Stromal cell of bone marrow (primary cell): ENCODE measurements around the gene CYTIP.
"Not testable (repeated sequence)": the region's sequence is repeated elsewhere in the genome, so short reads cannot be mapped to it uniquely, and the experiment has no call there.

Experiments
- DNase-seq: peaks from one replicate; pipeline ENCODE4 v3.0.0-alpha.2; 2012; ENCODE audit warnings: low read depth

CYTIP gene

DNA sequence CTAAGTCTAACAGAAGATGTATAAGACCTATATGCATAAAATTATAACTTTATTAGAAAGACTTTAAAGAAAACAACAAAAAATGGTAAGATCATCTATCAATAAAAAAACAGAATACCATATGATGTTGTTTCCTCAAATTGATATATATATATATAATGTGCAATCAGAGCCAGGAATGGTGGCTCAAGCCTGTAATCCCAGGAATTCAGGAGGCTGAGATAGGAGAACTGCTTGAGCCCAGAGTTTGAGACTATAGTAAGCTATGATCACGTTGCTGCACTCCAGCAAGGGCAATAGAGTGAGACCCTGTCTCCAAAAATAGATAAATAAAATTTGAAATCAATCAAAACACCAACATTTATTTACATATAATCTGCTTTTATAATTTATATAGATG is 19.5 kb downstream of the CYTIP start:
- DNase-seq = no peak

DNA sequence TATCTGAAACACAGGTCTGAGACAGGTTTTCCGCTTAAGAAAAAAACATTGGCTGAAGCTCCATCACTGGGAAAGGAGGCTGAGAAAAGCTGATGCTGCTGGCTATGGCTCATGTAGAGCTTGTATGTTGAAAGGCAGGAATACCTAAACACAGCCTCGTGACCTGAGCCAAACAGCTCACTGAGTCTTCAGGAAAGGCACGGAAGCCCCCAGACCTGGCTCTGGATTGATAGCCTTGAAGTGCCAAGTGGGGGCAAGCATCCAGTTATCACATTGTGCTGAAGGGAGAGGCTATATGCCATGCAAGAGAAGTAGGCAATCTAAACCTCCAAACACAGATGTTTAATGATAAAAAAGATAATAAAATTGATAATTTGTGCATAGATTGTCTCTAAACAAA is 21.9 kb downstream of the CYTIP start:
- no peak for DNase-seq

- no peak for DNase-seq
Observed at GRCh38 chr2:157421331-157421944, 22.5 kb downstream of the CYTIP start.

- peak; percentile 87 for DNase-seq
Observed at GRCh38 chr2:157420771-157421323, 23.0 kb downstream of the CYTIP start.

DNA sequence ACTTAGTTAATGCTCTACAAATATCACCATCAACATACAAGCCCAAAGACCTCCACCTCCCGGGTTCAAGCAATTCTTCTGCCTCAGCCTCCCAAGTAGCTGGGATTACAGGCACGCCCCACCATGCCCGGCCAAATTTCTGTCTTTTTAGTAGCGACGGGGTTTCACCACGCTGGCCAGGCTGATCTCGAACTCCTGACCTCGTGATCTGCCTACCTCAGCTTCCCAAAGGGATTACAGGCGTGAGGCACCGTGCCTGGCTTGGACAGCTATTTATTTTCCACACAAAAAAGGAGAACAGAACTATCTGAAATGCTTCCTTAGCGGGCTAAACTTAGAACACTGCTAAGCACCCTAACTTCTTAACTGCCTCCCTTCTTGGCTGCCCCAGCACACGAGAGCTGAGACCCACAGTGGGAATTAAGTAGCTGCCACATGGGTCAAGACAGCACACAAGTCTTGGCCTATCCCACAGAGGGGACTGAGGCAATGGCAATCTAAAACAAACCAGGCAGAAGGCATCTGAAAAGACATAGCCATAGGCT is 24.8 kb downstream of the CYTIP start:
- no peak for DNase-seq

GRCh38 chr2:157418239-157418641 is 25.6 kb downstream of the CYTIP start:
- DNase-seq = no peak

GRCh38 chr2:157415591-157416101 is 28.2 kb downstream of the CYTIP start:
- no peak for DNase-seq

DNA sequence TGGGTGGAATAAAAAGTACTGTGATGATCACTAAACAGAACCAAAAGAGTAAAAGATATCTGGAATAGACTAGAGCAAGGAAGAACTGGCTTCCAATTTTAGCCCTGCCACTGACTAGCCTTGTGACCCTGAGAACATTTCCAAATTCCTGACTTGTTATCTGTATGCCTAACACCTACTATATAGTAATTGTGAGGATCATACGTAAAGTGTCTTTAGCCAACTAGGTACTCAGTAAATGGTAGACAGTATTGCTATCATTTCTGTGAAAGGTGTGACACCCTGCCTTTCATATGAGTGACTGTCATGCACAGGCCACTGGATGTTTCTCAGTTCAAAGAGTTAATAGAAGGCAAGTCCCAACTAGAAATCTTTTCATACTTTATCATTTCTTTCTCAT is 29.8 kb downstream of the CYTIP start:
- DNase-seq = no peak

- DNase-seq = no peak
Observed at GRCh38 chr2:157413326-157414035, 30.4 kb downstream of the CYTIP start.

DNA sequence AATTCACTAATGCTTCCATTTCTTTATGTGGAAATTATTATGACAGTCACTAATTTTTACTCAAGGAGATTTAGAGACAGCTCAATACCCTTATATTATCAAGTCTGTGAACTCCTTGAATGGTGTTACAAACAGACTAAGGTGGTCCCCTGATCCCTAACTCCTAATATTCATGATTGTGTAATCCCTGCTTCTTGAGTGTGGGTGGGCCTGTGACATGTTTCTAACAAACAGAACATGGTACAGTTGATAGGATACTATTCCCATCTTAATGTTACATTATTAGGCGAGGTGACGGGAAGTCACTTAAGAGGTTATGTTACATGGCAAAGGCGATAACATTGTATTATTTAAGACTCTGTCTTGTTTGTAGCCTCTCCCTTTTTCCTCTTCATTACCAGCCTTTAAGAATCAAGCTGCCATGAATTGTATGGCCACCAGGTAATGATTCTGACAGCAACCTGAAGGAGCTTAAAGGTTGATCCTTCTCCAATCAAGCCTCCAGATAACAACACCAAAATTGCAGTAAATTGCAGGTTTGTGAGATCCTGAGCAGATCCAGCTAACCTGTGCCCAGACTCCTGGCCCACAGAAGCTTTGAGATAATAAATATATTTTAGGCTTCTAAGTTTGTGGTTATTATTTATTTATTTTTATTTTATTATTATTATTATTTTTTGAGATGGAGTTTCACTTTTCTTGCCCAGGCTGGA is 32.1 kb downstream of the CYTIP start:
- DNase-seq = no peak

DNA sequence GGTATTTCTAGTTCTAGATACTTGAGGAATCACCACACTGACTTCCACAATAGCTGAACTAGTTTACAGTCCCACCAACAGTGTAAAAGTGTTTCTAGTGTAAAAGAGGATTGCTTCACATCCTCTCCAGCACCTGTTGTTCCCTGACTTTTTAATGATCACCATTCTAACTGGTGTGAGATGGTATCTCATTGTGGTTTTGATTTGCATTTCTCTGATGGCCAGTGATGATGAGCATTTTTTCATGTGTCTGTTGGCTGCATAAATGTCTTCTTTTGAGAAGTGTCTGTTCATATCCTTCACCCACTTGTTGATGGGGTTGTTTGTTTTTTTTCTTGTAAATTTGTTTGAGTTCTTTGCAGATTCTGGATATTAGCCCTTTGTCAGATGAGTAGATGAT is 38.5 kb downstream of the CYTIP start:
- DNase-seq = not testable (repeated sequence)

DNA sequence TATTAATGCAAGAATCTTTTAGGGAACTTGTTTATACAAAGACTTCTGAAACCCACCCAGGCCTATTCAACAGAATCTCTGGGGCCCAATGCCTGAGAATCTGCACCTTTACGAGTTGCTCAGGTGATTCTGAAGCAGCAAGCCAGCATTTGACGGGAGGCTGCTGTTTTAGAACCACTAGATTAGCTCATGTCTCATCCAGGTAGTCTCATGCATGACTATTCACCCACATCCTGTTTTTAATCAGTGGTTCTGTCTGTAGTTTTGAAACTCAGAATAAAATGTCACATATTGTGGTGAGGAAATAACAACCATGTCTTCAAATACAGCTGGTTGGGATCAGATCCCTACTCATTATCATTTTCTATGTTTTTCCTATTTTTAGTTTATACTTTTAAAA is 39.5 kb downstream of the CYTIP start:
- no peak for DNase-seq

DNA sequence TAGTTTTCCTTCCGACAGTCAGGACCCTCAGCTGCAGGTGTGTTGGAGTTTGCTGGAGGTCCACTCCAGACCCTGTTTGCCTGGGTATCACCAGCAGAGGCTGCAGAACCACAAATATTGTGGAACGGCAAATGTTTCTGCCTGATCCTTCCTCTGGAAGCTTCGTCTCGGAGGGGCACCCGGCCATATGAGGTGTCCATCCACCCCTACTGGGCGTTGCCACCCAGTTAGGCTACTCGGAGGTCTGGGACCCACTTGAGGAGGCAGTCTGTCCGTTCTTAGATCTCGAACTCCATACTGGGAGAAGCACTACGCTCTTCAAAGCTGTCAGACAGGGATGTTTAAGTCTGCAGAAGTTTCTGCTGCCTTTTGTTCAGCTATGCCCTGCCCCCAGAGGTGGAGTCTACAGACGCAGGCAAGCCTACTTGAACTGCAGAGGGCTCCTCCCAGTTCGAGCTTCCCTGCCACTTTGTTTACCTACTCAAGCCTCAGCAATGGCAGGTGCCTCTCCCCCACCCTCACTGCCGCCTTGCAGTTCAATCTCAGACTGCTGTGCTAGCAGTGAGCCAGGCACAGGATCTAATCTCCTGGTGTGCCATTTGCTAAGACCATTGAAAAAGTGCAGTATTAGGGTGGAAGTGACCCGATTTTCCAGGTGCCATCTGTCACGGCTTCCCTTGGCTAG is 40.9 kb downstream of the CYTIP start:
- DNase-seq = not testable (repeated sequence)

DNA sequence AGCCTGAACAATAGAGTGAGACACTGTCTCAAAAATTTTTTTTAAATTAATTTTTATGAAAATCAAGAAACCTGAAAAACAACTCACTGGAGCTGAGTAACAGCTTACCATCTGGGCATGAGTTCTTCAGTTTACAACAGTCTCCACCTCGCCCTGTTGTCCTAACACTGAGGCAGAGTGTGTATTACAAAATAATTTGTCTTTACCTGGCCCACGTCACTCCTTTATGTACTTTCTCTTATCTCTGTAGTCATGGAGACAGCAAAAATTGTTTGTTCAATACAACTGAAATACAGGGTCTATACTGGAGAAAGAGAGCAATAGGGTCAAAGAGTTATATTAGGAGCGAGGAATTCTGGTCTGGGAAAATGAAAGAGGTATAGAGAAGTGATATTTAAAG is 48.1 kb downstream of the CYTIP start:
- no peak for DNase-seq

- DNase-seq = no peak
Observed at GRCh38 chr2:157394928-157395327, 49.0 kb downstream of the CYTIP start.

DNA sequence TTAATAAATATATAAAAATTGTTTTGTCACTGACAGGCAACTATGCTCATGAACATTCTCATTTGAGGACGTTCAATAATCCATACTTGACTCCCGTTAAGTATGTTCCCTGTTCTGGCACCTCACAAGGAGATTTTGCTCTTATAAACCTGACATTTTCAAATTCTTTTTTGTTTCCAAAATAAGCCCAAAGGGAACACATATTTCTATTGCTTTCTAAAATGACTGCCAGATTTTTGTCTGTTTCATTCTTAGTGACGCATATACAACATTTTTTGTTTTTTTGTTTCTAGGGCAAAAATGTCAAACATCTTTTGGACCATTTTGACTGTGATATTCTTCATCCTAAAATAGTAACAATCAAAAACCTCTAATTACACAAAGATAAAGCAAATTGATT is 50.5 kb downstream of the CYTIP start:
- no peak for DNase-seq

GRCh38 chr2:157388827-157389226 is 55.1 kb downstream of the CYTIP start:
- no peak for DNase-seq

DNA sequence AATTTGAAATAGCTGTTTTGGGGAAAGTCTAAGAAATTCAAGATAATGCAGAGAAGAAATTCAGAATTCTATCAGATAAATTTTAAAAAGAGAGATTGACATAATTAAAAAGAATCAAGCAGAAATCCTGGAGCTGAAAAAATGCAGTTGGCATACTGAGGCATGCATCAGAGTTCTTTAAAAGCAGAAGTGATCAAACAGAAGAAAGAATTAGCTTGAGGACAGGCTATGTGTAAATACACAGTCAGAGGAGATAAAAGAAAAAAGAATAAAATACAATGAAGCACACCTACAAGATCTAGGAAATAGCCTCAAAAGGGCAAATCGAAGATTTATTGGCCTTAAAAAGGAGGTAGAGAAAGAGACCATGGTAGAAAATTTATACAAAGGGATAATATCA is 57.1 kb downstream of the CYTIP start:
- no peak for DNase-seq

- DNase-seq = no peak
Observed at GRCh38 chr2:157386247-157386646, 57.6 kb downstream of the CYTIP start.

GRCh38 chr2:157377861-157378260 is 66.0 kb downstream of the CYTIP start:
- no peak for DNase-seq

- DNase-seq = no peak
Observed at GRCh38 chr2:157376041-157376440, 67.8 kb downstream of the CYTIP start.

DNA sequence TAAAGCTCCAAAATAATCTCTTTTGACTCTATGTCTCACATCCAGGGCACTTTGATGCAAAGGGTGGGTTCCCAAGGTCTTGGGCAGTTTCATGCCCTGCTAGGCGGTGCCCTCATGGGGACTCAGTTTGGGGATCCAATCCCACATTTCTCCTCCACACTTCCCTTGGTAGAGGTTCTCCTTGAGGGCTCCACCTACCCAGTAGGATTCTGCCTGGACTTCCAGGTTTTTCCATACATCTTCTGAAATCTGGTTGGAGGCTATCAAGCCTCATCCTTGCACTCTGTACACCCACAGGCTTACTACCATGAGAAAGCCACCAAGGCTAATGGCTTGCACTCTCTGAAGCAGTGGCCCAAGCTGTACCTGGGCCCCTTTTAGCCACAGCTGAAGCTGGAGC is 68.5 kb downstream of the CYTIP start:
- no peak for DNase-seq
